Measurements from ENCODE around the gene TMUB2.
A peak's percentile ranks its signal among the peaks of the same experiment; 100 is the strongest.

The TMUB2 gene

DNA sequence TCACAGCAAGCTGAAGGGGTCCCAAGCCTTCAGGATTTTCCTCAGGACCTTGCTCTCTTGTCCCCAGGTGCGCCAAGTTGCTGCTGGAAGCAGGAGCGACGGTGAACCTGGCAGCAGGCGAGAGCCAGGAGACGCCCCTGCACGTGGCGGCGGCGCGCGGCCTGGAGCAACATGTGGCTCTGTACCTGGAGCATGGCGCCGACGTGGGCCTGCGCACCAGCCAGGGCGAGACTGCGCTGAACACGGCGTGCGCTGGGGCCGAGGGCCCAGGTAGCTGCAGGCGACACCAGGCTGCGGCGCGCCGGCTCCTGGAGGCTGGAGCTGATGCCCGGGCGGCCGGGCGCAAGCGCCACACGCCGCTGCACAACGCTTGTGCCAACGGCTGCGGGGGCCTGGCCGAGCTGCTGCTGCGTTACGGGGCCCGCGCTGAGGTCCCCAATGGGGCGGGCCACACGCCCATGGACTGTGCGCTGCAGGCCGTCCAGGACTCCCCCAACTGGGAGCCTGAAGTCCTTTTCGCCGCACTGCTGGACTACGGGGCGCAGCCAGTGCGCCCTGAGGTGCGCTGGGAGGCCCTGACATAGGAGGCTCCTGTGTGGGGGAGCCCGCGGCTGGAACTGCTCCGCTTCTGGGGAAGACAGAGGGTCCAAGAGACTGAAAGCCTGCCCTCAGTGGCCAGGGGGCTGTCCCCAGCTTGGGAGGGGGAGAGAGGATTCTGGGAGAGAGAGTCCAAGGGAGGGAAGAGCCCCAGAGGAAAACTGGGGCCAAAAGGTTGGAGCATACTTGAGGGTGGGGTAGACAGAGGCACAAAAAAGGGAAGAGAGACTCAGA, 9.9 kb upstream of the TMUB2 start:
- DNase-seq (ENCODE audit: low spot score), result no peak

DNA sequence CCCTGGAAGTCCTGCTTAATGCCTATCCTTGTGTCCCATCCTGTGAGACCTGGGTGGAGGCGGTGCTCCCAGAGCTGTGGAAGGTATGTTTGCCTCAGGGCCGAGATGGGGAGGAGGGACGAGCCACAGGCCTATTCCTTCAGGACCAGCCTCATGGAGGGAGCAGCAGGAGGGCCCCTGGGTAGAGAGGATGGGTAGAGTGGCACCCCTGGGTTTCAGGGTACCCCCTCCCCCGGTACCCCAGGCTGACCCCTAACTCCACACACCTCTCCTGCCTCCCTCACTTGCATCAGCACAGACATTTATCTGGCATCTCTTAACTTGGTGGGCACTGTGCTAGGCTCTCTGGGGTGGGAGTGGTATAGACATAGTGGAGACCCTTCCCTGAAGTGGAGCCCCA, 9.1 kb upstream of the TMUB2 start:
- DNase-seq (ENCODE audit: low spot score), result no peak

DNA sequence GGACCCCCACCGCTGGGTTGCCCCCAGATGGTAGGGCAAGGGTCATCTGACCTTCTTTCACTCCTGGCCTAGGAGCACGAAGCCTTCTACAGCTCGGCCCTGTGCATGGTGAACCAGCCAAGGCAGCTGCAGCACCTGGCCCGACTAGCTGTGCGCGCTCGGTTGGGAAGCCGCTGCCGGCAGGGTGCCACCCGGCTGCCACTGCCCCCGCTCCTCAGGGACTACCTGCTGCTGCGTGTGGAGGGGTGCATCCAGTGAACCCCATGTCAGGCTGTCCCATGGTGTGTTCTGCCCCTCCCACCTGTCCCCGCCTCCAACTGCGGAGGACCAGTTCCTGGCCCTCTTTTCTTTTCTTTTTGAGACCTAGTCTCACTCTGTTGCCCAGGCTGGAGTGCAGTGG, 8.6 kb upstream of the TMUB2 start:
- no peak for DNase-seq (ENCODE audit: low spot score)

DNA sequence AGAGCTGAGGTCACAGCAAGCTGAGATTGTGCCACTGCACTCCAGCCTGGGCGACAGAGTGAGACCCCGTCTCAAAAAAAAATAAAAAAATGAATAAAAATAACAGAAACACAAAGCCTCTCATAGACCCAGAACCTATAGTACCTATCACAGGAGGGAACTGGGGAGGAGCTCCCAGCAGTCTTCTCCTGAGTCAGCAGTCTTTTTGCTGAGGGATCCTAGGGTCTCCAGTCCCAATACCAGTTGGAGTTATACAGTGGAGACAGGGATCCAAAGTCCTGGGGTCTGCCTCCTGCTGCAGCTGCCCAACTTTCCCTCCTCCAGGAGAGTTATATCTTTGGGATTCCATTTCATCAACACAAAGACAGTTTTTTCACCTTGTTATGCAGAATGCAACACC, 3.7 kb upstream of the TMUB2 start:
- no peak for DNase-seq (ENCODE audit: low spot score)

DNA sequence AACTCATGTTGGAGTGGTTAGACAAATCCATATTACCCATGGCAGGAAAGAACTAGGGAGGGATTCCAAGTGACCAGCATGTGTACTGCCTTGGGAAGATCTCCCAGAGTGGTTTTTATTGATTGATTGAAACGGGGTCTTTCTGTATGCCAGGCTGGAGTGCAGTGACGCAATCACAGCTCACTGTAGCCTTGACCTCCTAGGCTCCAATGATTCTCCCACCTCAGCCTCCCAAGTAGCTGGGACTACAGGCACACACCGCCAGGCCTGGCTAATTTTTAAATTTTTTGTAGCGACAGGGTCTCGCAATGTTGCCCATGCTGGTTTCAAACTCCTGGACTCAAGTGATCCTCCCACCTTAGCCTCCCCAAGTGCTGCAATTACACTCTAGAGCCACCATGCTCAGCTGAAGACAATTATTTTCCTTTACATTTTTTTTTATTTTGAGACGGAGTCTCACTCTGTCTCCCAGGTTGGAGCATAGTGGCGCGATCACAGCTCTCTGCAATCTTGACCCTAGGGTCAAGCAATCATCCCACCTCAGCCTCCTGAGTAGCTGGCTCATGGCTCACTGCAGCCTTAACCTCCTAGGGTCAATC, 2.5 kb upstream of the TMUB2 start:
- no peak for DNase-seq (ENCODE audit: low spot score)

DNA sequence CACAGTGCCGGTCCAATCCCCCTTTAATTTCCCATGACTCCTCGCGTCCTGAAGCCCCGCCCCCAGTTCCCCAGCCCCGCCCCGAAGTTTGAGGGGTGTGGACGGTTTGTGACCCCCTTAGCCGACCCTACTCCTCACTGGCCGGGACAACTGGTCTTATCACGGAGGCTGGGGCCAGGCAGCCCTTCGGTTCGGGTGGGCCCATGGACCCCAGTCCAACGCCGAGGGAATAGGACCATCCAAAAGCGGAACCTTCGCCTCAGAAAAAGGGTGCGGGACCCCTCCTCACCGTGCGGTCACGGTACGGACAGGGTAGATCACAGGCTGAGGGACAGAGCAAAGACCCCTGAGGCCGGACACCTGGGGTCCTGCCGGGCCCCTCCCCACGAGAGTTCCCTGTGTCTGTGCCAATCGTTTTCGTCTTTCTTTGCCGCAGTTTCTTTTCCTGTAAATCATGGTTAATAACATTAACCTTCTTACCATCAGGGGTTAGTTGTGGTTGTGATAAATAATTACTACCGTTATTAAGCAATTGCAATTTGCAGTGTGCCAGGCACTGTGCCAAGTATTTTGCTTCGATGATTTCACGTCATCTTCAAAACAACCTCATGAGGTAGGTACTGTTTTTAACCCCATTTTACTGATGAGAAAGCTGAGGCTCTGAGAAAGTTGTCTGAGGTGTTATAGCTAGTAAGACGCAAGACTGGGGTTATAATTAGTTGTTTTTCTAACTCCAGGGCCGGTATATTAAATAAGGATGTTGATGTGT, 543 bp downstream of the TMUB2 start:
- no peak for DNase-seq (ENCODE audit: low spot score)

DNA sequence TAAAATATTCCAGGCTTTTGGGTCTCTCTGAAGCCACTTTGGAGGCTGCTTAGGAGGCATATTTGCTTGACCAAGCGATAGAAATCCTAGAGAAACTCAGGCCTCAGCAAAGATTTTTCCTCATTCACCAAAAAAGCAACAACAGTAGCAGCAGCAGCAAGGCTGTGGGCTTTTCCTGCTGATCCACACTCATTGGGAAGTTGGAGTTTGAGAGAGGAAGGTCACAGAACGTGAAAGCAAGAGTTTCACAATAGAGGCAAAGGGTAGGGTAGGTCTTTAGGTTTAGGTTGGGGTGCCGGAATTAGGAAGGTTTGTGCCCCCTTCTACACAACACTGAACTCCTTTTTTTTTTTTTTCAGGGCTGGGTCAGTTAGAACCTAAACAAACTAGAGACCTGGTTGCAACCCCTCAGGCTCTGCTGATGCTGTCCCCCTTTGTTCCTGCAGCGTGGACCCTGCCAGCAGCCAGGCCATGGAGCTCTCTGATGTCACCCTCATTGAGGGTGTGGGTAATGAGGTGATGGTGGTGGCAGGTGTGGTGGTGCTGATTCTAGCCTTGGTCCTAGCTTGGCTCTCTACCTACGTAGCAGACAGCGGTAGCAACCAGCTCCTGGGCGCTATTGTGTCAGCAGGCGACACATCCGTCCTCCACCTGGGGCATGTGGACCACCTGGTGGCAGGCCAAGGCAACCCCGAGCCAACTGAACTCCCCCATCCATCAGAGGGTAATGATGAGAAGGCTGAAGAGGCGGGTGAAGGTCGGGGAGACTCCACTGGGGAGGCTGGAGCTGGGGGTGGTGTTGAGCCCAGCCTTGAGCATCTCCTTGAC, 2.0 kb downstream of the TMUB2 start:
- no peak for DNase-seq (ENCODE audit: low spot score)

DNA sequence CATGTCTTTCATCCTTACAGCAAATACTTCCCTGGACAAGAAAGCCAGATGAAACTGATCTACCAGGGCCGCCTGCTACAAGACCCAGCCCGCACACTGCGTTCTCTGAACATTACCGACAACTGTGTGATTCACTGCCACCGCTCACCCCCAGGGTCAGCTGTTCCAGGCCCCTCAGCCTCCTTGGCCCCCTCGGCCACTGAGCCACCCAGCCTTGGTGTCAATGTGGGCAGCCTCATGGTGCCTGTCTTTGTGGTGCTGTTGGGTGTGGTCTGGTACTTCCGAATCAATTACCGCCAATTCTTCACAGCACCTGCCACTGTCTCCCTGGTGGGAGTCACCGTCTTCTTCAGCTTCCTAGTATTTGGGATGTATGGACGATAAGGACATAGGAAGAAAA, 3.7 kb downstream of the TMUB2 start:
- no peak for DNase-seq (ENCODE audit: low spot score)

DNA sequence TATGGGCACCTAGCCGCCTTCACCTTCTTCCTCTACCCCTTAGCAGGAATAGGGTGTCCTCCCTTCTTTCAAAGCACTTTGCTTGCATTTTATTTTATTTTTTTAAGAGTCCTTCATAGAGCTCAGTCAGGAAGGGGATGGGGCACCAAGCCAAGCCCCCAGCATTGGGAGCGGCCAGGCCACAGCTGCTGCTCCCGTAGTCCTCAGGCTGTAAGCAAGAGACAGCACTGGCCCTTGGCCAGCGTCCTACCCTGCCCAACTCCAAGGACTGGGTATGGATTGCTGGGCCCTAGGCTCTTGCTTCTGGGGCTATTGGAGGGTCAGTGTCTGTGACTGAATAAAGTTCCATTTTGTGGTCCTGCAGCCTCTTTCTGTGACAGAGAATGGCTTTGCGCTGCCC, 4.6 kb downstream of the TMUB2 start:
- DNase-seq (ENCODE audit: low spot score), result no peak

DNA sequence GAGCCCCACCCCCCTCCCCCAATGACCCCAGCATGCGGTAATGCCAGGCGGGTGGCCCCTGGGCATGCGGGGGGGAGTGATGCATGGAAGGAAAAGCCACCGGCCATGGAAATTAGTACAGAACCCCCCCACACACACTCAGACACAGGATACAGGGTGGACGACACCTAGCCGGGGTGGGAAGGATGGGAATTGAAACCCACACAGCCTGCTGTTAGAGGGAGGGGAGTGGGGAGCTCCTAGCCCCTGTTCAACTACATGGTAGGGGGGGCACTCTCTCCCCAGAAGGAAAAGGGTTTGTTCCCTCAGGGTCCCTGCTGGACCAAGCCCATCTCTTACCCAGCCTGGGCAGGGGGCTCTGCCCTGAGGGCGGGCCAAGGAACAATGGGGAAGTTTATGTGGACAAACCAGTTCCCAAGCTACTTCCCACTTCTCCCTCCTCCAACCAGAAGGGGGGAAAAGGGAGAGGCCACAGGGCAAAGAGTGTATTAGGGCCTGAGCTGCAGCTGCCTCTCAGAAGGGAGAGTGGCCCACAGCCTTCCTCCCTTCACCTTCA, 5.2 kb downstream of the TMUB2 start:
- no peak for DNase-seq (ENCODE audit: low spot score)

DNA sequence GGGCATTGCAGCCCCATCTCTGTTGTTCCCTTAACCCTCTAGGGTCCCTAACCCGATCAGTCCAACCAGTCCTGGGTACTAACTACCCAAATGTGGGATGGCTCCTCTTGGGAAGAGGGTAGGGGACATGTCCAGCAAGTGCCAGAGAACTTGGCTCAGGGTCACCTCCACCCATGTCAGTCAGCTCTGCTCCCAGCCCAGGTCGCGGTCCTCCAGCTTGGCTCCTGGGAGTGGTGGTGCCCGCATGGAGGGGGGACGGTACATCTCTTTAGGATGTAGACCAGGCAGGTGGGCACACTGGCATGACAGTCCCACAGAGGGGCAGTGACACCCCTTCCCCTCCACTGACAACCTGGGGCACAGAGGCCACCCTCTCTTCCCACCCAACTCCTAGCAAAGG, 6.0 kb downstream of the TMUB2 start:
- no peak for DNase-seq (ENCODE audit: low spot score)

DNA sequence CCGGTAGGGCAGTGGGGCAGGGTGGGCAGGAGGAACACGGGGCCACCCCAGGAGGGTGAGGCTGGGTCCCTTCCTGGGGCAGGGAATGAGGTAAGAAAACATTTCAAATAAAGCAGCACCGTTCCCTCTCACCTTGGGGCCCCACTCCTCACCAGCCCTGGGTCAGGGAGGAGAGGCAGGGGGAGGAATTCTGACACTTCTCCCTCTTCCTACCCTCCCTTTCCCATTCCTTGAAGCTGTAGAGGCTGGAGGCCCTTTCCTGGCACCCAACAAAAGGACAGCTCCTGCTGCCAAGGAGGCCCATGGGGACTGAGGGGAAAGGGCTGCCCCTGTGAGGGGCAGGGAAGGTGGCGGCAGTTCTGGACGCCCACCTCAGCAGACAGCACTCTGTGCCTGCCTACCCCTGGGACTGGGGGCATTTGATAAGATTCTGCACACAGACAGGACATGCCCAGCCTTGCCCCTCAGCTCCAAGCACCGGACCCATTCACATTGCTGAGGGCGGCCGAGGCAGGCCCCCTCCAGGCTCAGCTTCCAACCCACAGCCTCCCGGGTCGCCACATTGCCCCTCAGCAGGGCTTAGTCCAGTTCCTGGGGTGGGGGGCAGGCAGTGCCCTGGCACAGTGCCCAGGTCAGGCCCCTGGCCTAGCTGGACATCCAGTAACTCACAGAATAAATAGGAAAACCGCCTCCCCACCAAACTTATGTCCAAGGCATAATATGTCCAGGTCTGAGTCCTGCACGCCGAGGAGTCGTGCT, 6.7 kb downstream of the TMUB2 start:
- DNase-seq (ENCODE audit: low spot score), result no peak

DNA sequence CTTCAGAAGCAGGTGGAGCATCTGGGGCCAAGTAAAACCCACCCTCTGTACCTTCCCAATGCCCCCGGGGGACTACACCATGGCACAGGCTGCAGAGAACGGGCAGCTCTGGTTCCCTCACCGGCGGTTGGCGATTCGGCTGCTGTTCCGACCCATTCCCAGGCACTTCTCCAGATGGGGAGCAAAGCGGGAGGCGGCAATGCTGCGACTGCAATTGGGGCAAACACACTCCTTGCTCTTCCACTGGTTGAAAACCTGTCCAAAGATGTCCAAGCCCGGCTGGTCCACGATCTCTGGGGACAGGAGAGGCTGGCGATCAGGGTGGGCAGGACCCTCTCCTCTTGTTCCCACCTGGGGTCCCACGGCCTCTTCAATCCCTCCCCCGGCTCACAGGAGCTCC, 10.3 kb downstream of the TMUB2 start:
- DNase-seq (ENCODE audit: low spot score), result no peak

DNA sequence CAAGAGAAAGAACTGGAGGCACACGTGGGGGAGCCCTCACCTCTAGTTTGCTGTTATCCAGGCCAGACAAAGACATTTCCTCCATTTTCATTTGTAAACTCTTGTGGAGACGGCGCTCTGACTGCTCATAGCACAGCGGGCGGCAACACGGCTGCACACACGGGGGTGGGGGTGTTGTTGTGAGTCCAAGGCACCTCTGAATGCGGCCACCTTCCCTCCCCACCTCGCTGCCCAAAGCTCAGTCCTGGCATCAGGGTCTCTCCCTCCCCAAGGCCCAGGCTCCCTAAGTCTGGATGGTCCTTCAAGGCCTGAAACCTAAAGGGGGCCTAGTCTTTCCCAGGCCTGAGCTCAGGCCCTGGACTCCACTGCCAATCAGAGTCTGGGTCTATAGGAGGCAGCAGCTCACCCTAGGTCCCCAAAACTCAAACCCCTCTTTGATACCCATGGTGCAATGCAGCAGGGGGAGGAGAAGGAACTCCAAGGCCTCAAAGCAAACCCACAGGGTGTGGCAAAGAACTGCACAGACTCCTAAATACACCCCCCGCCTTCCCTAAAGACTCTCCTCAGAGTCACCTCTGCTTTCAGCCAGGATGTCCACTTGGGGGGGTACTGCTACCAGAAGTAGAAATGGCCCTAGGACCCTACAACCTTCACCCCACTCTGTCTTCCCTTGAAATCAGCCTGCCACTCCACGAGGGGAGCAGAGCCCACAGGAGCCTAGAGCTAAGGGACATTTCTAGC, 11.4 kb downstream of the TMUB2 start:
- DNase-seq (ENCODE audit: low spot score), result peak; percentile 67

DNA sequence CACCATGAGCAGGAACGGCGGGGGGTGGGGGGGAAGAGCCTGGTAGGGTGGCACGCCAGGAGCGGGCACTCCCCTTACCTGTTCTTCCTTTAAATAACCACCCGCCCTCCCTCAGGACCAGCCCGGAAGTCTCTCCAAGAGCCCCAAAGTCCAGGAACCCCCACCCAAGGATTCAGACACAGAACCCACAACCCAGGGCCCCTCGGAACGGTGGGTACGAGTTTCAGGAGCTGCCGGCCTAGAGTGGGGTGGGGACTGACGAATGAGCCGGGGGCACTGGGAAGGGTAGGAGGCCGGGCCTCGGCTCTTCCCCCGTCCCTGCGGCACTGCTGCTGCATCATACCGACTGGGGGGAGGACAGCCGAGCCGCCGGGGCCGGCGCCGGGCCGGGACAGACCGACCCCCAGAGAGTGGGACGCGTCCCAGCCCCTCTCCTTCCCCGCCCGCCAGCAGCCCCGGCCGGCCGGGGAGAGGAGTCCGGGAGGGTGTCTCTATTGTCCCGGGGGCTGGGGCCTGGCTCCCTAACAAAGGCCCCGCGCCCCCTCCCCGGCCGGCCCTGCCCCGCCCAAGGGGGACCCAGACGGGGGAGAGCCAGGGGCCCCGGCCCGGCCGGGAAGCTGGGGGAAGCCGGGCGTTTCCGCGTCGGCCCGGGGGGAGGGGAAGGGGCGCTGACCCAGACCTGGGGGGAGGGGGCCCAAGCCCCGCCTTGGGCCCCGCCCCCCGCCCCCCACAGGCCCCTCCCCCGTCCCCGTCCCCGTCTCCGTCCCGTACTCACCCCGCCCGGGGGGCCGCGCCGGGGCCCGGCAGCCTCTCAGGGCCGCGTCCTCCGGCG, 12.2 kb downstream of the TMUB2 start:
- peak; percentile 89 for DNase-seq (ENCODE audit: low spot score)

DNA sequence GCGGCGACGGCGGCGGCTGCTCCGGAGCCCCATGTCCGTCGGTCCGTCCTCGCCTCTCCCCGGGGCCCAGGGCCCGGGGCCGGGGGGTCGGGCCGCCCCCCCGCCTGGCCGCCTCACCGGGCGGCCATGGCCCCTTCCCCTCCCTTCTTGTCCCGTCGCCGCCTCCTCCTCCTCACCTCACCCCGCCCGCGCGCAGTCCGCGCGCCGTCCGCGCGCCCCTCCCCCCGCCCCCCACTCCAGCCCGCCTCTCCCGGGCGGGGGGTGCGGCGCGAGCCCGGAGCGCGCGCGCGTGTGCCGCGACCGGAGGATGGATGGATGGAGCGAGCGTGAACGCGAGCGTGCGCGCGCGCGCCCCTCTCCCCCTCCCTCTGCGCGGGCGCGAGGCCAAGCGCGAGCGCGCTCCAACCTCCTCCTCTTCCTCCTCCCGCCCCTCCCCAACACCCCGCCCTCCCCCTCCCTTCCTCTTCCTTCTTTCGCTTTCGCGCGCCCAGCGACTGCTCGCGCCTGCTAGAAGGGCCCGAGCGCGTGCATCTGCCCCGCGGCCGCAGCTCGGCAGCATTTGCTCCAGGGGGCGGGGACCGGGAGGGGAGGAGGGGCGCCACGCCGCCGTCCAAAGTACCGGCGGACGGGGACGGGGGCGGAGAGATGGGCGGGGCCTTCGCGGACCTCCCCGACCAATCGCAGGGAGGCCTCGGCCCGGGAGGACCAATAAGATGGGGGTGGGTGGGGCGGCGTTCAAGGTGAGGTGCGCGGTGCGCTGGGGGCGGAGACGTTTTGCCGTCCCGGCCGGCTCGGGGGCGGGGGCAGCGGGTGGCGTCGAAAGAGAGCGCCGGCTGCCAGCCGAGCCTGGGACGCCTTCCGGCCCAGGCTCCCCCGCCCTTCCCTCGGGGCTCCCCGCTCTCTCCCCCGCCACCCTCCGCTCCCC, 13.0 kb downstream of the TMUB2 start, which contains the start of gene ATXN7L3:
ATXN7L3 (minus strand) TSS at position 332 of the 925 bp plus-strand sequence. CDS start 1,814 bp downstream, outside the sequence.
- DNase-seq (ENCODE audit: low spot score), result peak; percentile 99

DNA sequence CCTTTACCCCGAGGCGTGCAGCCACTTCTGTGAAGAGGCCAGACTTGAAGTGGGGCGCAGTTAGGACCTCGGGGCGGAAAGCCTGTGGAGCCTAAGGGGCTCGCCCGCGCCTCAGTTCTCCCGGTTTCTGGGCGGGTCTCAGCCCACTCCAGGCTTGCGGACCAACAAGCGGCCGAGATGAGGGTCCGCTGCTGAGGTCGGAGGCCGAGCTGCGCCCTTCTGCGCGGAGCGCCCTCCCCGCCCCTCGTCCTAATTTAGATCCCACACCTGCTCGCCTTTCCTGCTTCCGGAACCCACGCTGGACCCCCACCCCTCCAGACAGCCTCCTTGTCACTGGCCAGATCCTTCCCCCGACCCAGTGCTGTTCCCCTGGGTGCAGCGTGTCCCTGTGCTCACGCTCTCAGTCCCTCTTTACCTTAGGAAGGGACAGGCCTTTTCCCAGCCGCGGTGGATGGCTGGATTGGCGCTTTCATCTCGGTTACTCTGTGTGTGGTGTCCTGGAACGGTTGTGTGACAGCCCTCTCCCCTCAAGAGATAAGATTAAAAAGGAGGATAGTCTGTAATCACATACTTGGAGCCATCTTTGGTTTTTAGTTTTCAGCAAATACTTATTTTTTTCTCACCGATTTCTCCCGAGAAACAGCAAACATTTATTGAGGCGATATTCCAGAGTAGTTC, 13.8 kb downstream of the TMUB2 start:
- DNase-seq (ENCODE audit: low spot score), result no peak

DNA sequence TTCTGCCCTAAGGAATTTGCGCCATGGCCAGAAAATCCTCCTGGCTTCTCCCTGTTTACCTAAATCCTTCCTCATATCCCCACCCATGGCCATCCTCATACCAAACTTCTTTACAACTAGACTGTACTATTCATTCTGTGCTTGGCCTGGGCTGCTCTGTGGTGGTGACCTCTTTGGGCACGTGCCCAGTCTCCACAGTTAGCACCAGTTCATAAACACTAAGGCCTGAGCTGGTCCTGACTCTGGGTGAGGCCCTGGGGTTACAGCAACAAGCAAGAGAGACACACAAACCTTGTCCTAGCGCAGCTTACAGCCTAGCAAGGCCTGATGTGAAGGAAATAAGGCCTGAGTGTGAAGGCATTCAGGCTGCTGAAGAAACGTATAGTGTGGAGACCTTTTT, 16.0 kb downstream of the TMUB2 start:
- no peak for DNase-seq (ENCODE audit: low spot score)
